Neural crest cell (in vitro differentiated cells): ENCODE results near the gene FOXP1. TPM values are rescaled to one million over a fixed set of nuclear protein-coding genes. Genes with fewer than 3 reads are reported as not detected.

Experiments
- DNase-seq: peaks from one replicate; pipeline ENCODE4 v3.0.0; 2021; ENCODE audit warnings: low read depth, mixed read lengths, low spot score
- H3K27ac Mint-ChIP-seq: one replicate; pipeline ENCODE4 v1.8.0; 2021; ENCODE audit warnings: mild to moderate bottlenecking, mixed read lengths; ENCODE audit not compliant: unreplicated experiment
- H3K27me3 Mint-ChIP-seq: 2 replicates; pipeline ENCODE4 v1.8.0; 2021; ENCODE audit warnings: low read depth, mild to moderate bottlenecking, mixed read lengths
- H3K36me3 Mint-ChIP-seq: 2 replicates; pipeline ENCODE4 v1.8.0; 2021; ENCODE audit warnings: low read depth, mild to moderate bottlenecking, mixed read lengths
- H3K4me1 Mint-ChIP-seq: 2 replicates; pipeline ENCODE4 v1.8.0; 2021; ENCODE audit warnings: mixed read lengths
- H3K4me3 Mint-ChIP-seq: one replicate; pipeline ENCODE4 v1.8.0; 2021; ENCODE audit warnings: mild to moderate bottlenecking, mixed read lengths
- H3K9me3 Mint-ChIP-seq: 2 replicates; pipeline ENCODE4 v1.8.0; 2021; ENCODE audit warnings: mixed read lengths
- total RNA-seq: library from RNA; stranded (reverse); gene quantifications from 2 replicates; pipeline ENCODE4 v1.2.1, GENCODE V29; 2021
- TF ChIP-seq, protein P1 (sequence below): fragments of 200-600 bp; sonication (generic); conservative IDR thresholded peaks from 2 replicates; pipeline ENCODE4 v1.5.0; 2021; ENCODE audit warnings: antibody characterized with exemption, mild to moderate bottlenecking

FOXP1 gene
- total RNA-seq, 1 donor from 2014 or later = 22.8 TPM

- TF ChIP-seq, protein P1, sequence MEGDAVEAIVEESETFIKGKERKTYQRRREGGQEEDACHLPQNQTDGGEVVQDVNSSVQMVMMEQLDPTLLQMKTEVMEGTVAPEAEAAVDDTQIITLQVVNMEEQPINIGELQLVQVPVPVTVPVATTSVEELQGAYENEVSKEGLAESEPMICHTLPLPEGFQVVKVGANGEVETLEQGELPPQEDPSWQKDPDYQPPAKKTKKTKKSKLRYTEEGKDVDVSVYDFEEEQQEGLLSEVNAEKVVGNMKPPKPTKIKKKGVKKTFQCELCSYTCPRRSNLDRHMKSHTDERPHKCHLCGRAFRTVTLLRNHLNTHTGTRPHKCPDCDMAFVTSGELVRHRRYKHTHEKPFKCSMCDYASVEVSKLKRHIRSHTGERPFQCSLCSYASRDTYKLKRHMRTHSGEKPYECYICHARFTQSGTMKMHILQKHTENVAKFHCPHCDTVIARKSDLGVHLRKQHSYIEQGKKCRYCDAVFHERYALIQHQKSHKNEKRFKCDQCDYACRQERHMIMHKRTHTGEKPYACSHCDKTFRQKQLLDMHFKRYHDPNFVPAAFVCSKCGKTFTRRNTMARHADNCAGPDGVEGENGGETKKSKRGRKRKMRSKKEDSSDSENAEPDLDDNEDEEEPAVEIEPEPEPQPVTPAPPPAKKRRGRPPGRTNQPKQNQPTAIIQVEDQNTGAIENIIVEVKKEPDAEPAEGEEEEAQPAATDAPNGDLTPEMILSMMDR = no peak
- no peak for DNase-seq
- Mint-ChIP-seq H3K4me1 (no peaks in the 10 kb centered on the region), H3K36me3 (no peaks in the 10 kb centered on the region), H3K27me3 (no peaks in the 10 kb centered on the region), H3K27ac (no peak overlapping the region), H3K4me3 (no peak overlapping the region), H3K9me3 (no peaks in the 10 kb centered on the region)
These were observed 167.8 kb downstream of the FOXP1 start for GRCh38 chr3:71415681-71416122.

DNA sequence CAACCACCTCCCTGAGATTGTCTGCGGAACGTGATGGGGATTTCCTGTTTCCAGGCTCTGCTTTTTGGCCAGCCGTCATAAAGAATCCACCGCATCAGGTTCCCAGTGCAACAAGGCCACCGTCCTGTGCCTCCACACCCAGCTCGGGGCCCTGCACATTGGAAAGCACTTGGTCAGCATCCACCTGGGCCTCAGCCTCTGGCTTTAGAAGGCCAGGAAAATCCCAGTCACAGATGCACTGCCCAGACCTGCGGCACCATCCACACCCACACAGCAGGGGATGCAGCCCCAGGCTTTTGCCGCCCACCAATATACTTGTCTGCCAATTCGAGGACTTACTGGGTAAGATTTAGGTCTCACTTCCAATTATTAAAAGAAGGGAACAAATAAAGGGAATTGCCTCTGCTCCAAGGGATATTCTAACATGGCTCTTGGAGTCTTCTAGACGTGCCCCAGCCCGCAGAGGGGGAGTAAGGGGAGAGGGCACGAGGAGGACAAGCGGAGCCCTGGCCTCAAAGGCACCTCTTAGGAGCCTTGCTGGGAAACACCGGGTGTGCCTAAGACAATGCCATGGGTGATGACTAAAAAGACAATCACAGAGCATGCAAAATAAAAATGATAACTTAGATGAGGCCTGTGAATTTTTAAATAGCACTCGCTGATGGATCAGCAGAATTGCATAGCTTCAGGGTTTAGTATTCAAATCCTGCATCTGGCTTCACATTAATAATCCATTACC is 169.2 kb downstream of the FOXP1 start:
- no peaks in the 10 kb centered on the region for H3K4me1 Mint-ChIP-seq
- TF ChIP-seq, protein P1 = no peak
- no peak overlapping the region for H3K4me3 Mint-ChIP-seq
- no peaks in the 10 kb centered on the region for H3K27me3 Mint-ChIP-seq
- H3K27ac Mint-ChIP-seq = no peak overlapping the region
- no peaks in the 10 kb centered on the region for H3K9me3 Mint-ChIP-seq
- DNase-seq = no peak
- no peaks in the 10 kb centered on the region for H3K36me3 Mint-ChIP-seq

GRCh38 chr3:71413572-71413971 is 170.0 kb downstream of the FOXP1 start:
- no peak overlapping the region for H3K27ac Mint-ChIP-seq
- no peak for DNase-seq
- H3K36me3 Mint-ChIP-seq = no peaks in the 10 kb centered on the region
- TF ChIP-seq, protein P1 = no peak
- H3K9me3 Mint-ChIP-seq = no peaks in the 10 kb centered on the region
- no peaks in the 10 kb centered on the region for H3K27me3 Mint-ChIP-seq
- H3K4me1 Mint-ChIP-seq = no peaks in the 10 kb centered on the region
- no peak overlapping the region for H3K4me3 Mint-ChIP-seq

DNA sequence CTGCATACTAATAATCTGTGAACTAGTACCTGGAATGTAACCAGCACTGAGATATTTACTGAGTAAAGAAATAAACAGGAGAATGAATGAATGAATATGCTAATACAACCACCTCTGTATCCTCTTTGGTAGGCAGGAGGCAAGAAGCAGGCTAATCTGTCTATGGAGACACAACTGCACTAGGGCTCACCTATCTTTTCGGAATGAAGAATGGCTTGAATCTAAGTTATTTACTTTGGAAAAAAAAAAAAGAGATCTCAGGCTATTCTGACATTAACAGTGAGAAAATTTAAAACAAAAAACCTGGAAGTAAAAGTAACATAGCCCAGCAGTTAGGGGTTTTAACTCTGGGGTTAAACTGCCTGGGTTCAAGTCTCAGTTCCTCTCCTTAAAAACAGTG is 174.2 kb downstream of the FOXP1 start:
- TF ChIP-seq, protein P1 = no peak
- DNase-seq = no peak
- Mint-ChIP-seq H3K9me3 (no peaks in the 10 kb centered on the region), H3K27me3 (no peaks in the 10 kb centered on the region), H3K4me3 (no peak overlapping the region), H3K36me3 (no peaks in the 10 kb centered on the region), H3K27ac (peak overlapping the region; percentile 27), H3K4me1 (peaks cover 8% of the 10 kb centered on the region)

DNA sequence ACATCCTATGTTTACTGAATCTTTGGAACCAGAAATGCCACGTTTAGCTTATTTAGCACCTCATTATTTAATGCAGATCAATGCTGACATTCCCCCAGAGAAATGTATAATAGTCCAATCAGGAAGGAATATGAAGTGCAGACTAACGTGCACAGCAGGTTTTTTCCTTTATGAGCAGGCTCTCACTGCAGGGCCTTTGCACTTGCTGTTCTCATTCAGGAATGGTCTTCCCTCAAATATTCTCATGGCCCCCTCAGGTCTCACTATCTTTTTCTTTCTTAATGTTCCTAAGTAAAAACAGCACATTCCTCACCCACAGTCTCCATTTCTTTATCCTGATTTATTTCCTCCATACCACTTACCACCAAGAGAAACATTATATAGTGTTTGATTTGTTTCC is 174.6 kb downstream of the FOXP1 start:
- Mint-ChIP-seq H3K4me1 (peaks cover 8% of the 10 kb centered on the region), H3K27me3 (no peaks in the 10 kb centered on the region), H3K4me3 (no peak overlapping the region), H3K36me3 (no peaks in the 10 kb centered on the region), H3K9me3 (no peaks in the 10 kb centered on the region), H3K27ac (no peak overlapping the region)
- no peak for DNase-seq
- TF ChIP-seq, protein P1 = no peak
